CD4-positive, alpha-beta T cell (primary cell): Measurements from ENCODE around the gene CYP2J2. TPM values are rescaled to one million over a fixed set of nuclear protein-coding genes. Genes with fewer than 3 reads are reported as not detected.

Experiments
- ATAC-seq: fragments of 200-7000 bp; cut with Tn5 transposase; one replicate; pipeline ENCODE4 v1.10.0; 2022; ENCODE audit warnings: mild to moderate bottlenecking; ENCODE audit not compliant: poor library complexity
- CTCF ChIA-PET: fragments of 350-600 bp; sonication (Branson Sonifier 250); formaldehyde crosslinking; loops from one replicate; lab custom pipeline; 2021; ENCODE audit warnings: antibody characterized with exemption, inconsistent platforms; lab: Charles Lee
- POLR2A ChIA-PET: fragments of 350-600 bp; sonication (Branson Sonifier 250); formaldehyde crosslinking; loops from one replicate; lab custom pipeline; 2021; ENCODE audit warnings: antibody characterized with exemption, inconsistent platforms; lab: Charles Lee
- DNase-seq, 14 experiments: peaks; one replicate each; pipeline ENCODE4 v3.0.0-alpha.2; 2013 to 2020; ENCODE audit warnings: mixed read lengths in 2 of 14
- H3K27ac ChIP-seq, 2 donors: one replicate each; pipeline versions ENCODE4 v1.5.1 to v1.7.0; 2013; ENCODE audit warnings: low read length in 2 of 2, low read depth in 1 of 2, mild to moderate bottlenecking in 1 of 2
- H3K27me3 ChIP-seq, 2 experiments: 1 replicate in 1 of 2; 2 replicates in 1 of 2; pipeline versions ENCODE4 v1.6.1 to v1.7.0; 2013; ENCODE audit warnings: low read length in 2 of 2, control low read depth in 1 of 2, mild to moderate bottlenecking in 1 of 2, moderate library complexity in 1 of 2; ENCODE audit not compliant: insufficient read depth in 2 of 2, control insufficient read depth in 1 of 2
- H3K36me3 ChIP-seq: one replicate; pipeline ENCODE4 v1.6.1; 2013; ENCODE audit warnings: low read length, control low read depth; ENCODE audit not compliant: insufficient read depth
- H3K4me1 ChIP-seq: one replicate; pipeline ENCODE4 v1.6.1; 2013; ENCODE audit warnings: low read length, control low read depth; ENCODE audit not compliant: insufficient read depth
- H3K4me3 ChIP-seq: one replicate; pipeline ENCODE4 v1.5.1; 2013; ENCODE audit warnings: mild to moderate bottlenecking, low read length, moderate library complexity
- H3K9me3 ChIP-seq, 2 experiments: 1 replicate in 1 of 2; 2 replicates in 1 of 2; pipeline versions ENCODE4 v1.6.1 to v1.7.0; 2013; ENCODE audit warnings: low read length in 2 of 2, mild to moderate bottlenecking in 2 of 2, control low read depth in 1 of 2, moderate library complexity in 1 of 2; ENCODE audit not compliant: control insufficient read depth in 1 of 2, insufficient read depth in 1 of 2
- H3K27ac Mint-ChIP-seq: one replicate; pipeline ENCODE4 v1.8.0; 2020; ENCODE audit warnings: mixed read lengths
- H3K27me3 Mint-ChIP-seq: one replicate; pipeline ENCODE4 v1.8.0; 2021; ENCODE audit warnings: mixed read lengths
- H3K36me3 Mint-ChIP-seq: one replicate; pipeline ENCODE4 v1.8.0; 2021; ENCODE audit warnings: low read depth, mixed read lengths
- H3K4me1 Mint-ChIP-seq: one replicate; pipeline ENCODE4 v1.8.0; 2021; ENCODE audit warnings: low read depth, mixed read lengths
- H3K4me3 Mint-ChIP-seq: one replicate; pipeline ENCODE4 v1.8.0; 2020; ENCODE audit warnings: mild to moderate bottlenecking, mixed read lengths
- H3K9me3 Mint-ChIP-seq: one replicate; pipeline ENCODE4 v1.8.0; 2020; ENCODE audit warnings: mixed read lengths
- CTCF ChIP-seq: fragments of 200-600 bp; IDR thresholded peaks from one replicate; pipeline ENCODE4 v1.8.0; 2022; ENCODE audit warnings: antibody characterized with exemption, mild to moderate bottlenecking
- intact Hi-C, 2 experiments: fragments of 100-400 bp; cut with DNase I in 1 of 2; cut with micrococcal nuclease in 1 of 2; formaldehyde crosslinking; loops; one replicate each; pipeline versions ENCODE4 v1.15.1 to v1.9.0; 2023 to 2025; cut with DNase I, micrococcal nuclease
- total RNA-seq, 174 experiments: library from RNA in 2 of 174; stranded (reverse) in 2 of 174; gene quantifications; one replicate each; pipeline ENCODE4 v1.2.3 and lab custom pipeline; 2021 to 2026

Gene CYP2J2
- total RNA-seq, 2 experiments from 2014 or later = 0.28 to 0.33 TPM

GRCh38 chr1:59900640-59901039, 25.9 kb downstream of the CYP2J2 start:
- H3K9me3 ChIP-seq = no peaks in the 10 kb centered on the region
- ChIA-PET CTCF (no interaction called here), POLR2A (no interaction called here)
- intact Hi-C loops = loop anchor here in 1 of 2 experiments (5.0 kb wide), 1 partner anchor 47 kb away; no protein-coding TSS in a partner anchor
- H3K4me3 ChIP-seq = no peak overlapping the region
- H3K27me3 ChIP-seq = no peaks in the 10 kb centered on the region
- no peaks in the 10 kb centered on the region for H3K9me3 Mint-ChIP-seq
- no peak overlapping the region for H3K4me3 Mint-ChIP-seq
- ATAC-seq (no peak), DNase-seq (no peak)
- H3K4me1 Mint-ChIP-seq = no peaks in the 10 kb centered on the region
- TF ChIP-seq CTCF = no peak
- no peak overlapping the region for H3K27ac Mint-ChIP-seq
- H3K27me3 Mint-ChIP-seq = no peaks in the 10 kb centered on the region
- H3K36me3 Mint-ChIP-seq = no peaks in the 10 kb centered on the region
- no peaks in the 10 kb centered on the region for H3K36me3 ChIP-seq
- H3K27ac ChIP-seq = no peak overlapping the region
- H3K4me1 ChIP-seq = no peaks in the 10 kb centered on the region

- Histone ChIP-seq H3K27me3 (no peaks in the 10 kb centered on the region), H3K27ac (no peak overlapping the region), H3K4me1 (peaks cover under 1% of the 10 kb centered on the region), H3K36me3 (no peaks in the 10 kb centered on the region), H3K4me3 (no peak overlapping the region), H3K9me3 (no peaks in the 10 kb centered on the region)
- DNase-seq (no peak), ATAC-seq (no peak)
- H3K4me3 Mint-ChIP-seq = no peak overlapping the region
- TF ChIP-seq CTCF = no peak
- intact Hi-C loops = no loop called here
- H3K27me3 Mint-ChIP-seq = no peaks in the 10 kb centered on the region
- no peaks in the 10 kb centered on the region for H3K36me3 Mint-ChIP-seq
- POLR2A ChIA-PET = no interaction called here
- no peaks in the 10 kb centered on the region for H3K9me3 Mint-ChIP-seq
- CTCF ChIA-PET = no interaction called here
- H3K4me1 Mint-ChIP-seq = no peaks in the 10 kb centered on the region
- H3K27ac Mint-ChIP-seq = no peak overlapping the region
Observed at GRCh38 chr1:59898927-59899326, 27.6 kb downstream of the CYP2J2 start.

- Mint-ChIP-seq H3K27ac (no peak overlapping the region), H3K4me3 (no peak overlapping the region), H3K27me3 (no peaks in the 10 kb centered on the region), H3K4me1 (peaks cover 14% of the 10 kb centered on the region), H3K9me3 (no peaks in the 10 kb centered on the region), H3K36me3 (no peaks in the 10 kb centered on the region)
- H3K27ac ChIP-seq = no peak overlapping the region
- peaks cover 4% of the 10 kb centered on the region for H3K4me1 ChIP-seq
- ATAC-seq (no peak), DNase-seq (no peak)
- no peaks in the 10 kb centered on the region for H3K36me3 ChIP-seq
- intact Hi-C loops = no loop called here
- no peak for TF ChIP-seq CTCF
- H3K27me3 ChIP-seq = no peaks in the 10 kb centered on the region
- no peak overlapping the region for H3K4me3 ChIP-seq
- CTCF ChIA-PET = no interaction called here
- no peaks in the 10 kb centered on the region for H3K9me3 ChIP-seq
- POLR2A ChIA-PET = no interaction called here
Observed at GRCh38 chr1:59897165-59897564, 29.4 kb downstream of the CYP2J2 start.
